GM15510 (cell line): ENCODE data around the gene GON4L.

Experiments used
- POLR2A ChIP-seq: IDR thresholded peaks from 3 replicates; pipeline ENCODE4 v1.6.1; 2011; ENCODE audit warnings: borderline replicate concordance; ENCODE audit not compliant: insufficient read length; ENCODE audit errors: extremely low read depth

GON4L gene

DNA sequence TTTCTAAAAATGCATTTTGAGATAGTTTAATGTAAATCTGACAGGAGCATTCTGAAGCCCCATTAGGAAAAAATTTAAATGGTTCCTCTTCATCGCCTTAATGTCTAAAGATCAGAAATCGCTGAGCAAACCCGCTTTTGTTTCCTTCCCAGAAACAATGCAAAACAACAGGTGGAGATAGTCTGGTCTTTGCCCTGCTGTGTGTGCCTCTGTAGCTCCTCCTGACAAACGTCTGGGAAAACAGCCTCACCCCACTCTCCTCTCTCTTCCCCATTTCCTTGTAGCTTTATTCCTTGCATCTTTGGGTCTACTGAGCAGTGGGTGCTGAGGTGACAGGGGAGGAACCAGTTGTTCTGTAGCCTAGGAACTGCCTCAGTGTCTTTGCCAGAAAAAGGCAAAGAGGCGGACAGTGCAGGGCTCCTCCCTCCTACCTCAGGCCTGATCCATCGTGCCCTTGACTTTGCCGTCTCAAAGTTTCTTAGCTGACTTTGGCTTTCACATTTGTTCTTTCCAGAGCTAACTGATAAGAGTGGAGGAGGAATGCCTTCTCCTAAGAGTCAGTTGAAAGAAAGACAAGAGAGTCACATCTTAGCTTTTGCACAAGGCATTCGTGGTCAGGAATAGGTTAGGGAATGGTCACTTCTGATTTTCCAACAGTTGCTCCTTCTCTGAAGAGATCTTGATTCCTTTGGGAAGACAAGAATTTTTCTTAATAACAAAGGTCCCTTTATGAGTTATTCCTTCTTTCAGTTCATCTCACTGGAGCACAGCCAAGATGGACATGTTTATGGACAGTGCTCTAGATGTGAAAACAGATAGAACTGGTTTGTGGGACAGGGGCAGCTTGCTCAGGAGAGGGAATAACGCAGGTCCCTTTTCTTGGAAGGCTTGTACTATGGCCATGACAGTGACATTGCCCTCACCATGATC, 27.3 kb upstream of the GON4L start:
- TF ChIP-seq POLR2A, result no peak

- no peak for TF ChIP-seq POLR2A
Measured at GRCh38 chr1:155882766-155883165, 25.8 kb upstream of the GON4L start.

GRCh38 chr1:155882235-155882634, 25.2 kb upstream of the GON4L start:
- TF ChIP-seq POLR2A, result no peak

DNA sequence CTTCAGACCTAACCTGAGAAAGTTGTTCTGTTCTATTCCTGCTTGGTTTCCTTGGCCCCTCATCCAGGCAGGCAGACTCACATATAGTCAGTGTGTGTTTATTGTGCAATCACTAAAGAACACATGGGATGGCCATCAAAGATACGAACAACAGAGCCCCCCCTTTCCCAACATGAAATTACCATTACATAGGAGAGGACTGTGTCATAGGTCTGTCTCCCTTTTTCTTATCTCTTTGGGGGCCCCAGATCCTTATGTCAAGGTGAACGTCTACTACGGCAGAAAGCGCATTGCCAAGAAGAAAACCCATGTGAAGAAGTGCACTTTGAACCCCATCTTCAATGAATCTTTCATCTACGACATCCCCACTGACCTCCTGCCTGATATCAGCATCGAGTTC, 23.9 kb upstream of the GON4L start:
- TF ChIP-seq POLR2A, result no peak

- no peak for TF ChIP-seq POLR2A
Measured at GRCh38 chr1:155880251-155880650, 23.2 kb upstream of the GON4L start.

GRCh38 chr1:155877945-155878344, 20.9 kb upstream of the GON4L start:
- no peak for TF ChIP-seq POLR2A

- TF ChIP-seq POLR2A, result no peak
Measured at GRCh38 chr1:155873860-155874259, 16.8 kb upstream of the GON4L start.

GRCh38 chr1:155872527-155872926, 15.5 kb upstream of the GON4L start:
- TF ChIP-seq POLR2A, result no peak

GRCh38 chr1:155871390-155871789, 14.4 kb upstream of the GON4L start:
- TF ChIP-seq POLR2A, result no peak

GRCh38 chr1:155867766-155868165, 10.8 kb upstream of the GON4L start:
- no peak for TF ChIP-seq POLR2A

GRCh38 chr1:155864393-155864792, 7.4 kb upstream of the GON4L start:
- no peak for TF ChIP-seq POLR2A

DNA sequence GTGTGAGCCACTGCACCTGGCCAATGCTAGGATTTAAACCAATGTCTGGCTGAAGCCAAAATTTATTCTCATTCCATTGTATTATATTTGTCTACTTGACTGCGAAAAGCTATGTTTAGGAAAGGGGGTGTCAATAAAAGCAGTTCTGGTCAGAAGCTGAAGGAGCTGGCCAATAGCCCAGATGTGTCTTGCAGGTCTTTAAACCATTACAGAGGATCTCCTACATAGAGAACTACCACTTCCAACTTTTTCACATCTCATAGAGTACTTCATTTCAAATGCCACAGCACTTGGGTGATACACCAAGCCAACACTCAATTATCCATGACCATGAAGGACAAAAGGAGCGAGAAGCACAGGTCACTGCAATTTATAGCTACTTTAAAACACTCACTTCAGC, 4.9 kb upstream of the GON4L start:
- TF ChIP-seq POLR2A, result no peak

DNA sequence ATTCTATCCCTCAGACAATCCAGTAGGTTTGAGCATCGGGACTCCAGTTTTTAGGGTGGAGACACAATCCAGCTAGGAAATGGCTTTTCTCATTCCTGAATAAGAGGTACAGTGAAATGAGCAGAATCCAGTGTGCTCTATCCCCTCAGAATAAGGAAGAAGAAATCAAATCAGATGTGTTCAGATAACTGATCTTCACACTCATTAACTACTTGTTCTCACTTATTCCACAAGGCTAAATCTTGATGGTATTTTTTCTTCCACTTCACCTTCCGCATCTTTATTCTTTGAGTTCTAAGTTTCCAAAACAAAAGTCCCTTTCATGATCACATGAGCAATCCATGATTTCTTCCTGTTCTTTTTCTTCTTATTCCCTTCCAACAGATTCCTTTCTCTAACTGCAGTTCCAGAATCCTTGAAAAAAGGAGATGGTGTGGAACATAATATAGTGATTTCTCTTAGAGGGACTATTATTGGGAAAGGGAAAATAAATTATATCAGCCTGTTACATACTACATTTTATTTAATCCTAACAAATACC, 4.0 kb upstream of the GON4L start:
- no peak for TF ChIP-seq POLR2A

GRCh38 chr1:155859881-155860871, 3.2 kb upstream of the GON4L start:
- TF ChIP-seq POLR2A, result peak; percentile 31
